GM12878 (cell line): Measurements from ENCODE around the gene MAD1L1.

Experiments
- POLR2A ChIP-seq: IDR thresholded peaks from 2 replicates; pipeline ENCODE4 v1.6.1; 2011; ENCODE audit warnings: low read depth, mild to moderate bottlenecking, low read length
- ZZZ3 ChIP-seq: IDR thresholded peaks from 2 replicates; pipeline ENCODE4 v1.6.1; 2011; ENCODE audit warnings: low read depth; ENCODE audit not compliant: control insufficient read depth, insufficient read length

- TF ChIP-seq ZZZ3 (no peak), POLR2A (no peak)
Observed at GRCh38 chr7:2088801-2089200, 143.9 kb downstream of the MAD1L1 start.
